T-helper 1 cell (primary cell): ENCODE data around the gene ATP11A.

ENCODE experiments used
- DNase-seq, 5 donors: peaks; one replicate each; pipeline ENCODE4 v3.0.0-alpha.2; 2012 to 2020

The ATP11A gene

DNA sequence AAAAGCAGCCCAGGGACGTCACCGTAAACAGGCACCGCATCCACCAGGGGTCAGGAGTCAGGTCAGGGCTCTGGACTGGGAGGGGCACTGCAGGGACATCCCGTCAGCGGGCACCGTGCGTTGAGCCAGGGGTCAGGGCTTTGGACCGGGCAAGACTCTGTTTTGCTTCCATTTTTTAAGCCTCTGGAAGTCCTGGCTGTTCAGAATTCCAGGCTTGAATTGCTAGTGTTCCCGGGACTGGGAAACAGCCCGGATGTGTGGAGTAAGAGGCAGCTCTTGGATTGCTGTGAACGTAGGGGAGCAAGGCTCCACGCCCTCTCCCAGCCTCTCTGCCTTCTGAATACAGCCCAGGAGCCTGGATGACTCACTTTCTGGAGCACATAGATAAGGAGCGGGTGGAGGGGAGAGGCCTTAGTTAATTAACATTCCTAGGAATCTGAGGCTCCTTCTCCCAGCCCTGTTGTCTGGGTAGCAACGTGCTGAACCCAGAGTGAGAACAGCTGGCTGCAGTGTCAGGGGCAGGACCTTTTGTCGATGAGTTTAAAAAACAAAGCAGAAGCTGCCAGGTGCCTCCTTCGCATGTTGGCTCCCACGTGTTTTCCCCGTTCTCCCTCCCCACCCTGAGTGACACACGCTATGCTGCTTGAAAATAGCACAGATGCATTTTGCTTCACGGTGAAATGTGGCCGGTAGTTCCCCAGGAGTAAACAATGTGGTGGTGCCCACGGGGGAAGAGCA lies 21.9 kb downstream of the ATP11A start:
- no peak for DNase-seq

DNA sequence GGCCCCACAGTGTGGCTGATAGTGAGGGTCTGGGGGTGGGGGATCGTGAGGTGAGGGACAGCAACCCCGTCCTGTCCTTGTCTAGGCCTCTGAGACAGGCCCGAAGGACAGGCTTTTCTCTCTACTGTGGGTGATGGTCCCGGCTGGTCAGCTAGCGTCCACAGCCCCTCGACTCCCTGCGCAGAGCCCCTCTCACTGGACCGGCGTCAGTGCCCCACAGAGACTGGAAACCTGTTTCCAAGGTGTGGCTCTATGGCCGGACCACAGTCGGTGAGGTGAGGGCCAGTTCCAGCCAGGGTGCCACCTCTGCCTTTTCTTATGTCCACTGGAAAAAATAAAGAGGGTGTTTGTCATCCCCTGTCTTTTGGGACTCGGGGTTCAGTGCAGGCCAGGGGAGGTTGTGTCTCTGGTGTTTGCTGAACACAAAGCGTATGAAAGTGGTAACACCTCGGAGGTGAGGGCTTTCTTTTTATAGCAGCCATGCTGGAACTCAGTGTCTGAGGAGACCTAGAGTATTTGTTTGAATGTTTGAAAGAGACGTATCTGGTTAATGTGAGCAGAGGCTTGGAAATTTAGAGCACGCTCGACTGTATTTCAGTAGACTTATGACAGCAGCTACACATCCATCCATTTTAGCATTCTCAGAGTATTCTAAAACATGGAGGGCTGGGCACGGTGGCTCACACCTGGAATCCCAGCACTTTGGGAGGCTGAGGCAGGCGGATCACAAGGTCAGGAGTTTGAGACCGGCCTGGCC lies 22.8 kb downstream of the ATP11A start:
- no peak for DNase-seq

DNA sequence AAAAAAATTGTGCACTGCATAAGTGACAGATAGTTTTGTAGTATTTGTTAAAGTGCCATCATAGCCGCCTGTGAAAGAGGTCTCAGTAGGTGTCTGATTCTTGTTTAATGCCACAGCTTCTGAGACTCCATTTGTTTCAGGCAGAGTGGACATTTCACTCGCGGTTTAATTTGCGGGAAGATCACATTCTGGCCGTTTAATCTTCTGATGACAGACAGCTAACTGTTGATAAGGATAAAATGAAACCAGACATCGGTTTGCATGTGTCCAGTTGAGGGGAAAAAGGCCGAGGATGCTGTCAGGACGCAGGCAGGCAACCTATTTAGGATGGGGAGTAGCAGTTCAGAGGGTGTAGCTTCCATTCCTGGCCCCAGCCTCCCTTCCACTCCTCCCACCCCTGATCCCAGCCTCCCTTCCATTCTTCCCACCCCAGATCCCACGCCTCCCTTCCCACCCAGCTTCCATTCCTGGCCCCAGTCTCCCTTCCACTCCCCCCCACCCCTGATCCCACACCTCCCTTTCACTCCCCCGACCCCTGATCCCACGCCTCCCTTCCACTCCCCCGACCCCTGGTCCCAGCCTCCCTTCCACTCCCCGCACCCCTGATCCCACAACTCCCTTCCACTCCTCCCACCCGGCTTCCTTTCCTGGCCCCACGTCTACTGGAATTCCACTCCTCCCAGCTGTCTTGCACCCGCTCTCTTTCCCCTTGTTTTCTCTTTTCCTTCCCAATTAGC lies 23.8 kb downstream of the ATP11A start:
- DNase-seq: no peak

DNA sequence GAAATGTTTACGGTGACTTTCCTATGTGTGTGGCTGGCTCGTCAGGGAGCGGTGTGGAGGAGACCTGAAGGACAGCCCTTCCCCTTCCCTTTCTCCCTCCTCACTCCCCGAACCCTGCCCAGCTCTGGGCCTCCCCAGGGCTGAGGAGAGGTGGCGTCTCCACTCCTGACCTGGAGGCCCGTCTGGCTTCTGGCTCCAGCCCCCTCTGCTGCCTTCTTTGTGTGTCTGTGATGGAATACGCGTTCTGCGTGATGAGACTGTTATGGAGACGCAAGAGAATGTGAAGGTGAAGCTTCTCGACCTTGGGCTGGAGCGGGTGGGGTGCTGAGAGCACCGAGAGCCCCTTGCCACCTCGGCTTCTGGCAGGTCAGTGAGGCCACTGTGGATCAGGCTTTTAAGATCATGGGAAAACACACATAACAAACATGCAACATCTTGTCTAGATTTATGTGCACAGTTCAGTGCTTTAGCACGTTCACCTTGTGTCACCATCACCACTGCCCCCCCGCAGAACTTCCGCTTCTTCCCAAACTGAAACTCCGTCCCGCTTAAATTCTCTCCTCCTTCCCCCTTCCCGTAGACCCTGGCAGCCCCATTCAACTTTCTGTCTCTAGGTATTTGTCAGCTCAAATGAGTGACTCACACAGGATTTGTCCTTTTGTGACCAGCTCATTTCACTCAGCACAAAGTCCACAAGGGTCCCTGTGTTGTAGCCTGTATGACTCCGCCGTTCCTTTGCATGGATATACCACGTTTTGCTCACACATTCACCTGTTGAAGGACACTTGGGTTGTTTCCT lies 24.7 kb downstream of the ATP11A start:
- DNase-seq: no peak

DNA sequence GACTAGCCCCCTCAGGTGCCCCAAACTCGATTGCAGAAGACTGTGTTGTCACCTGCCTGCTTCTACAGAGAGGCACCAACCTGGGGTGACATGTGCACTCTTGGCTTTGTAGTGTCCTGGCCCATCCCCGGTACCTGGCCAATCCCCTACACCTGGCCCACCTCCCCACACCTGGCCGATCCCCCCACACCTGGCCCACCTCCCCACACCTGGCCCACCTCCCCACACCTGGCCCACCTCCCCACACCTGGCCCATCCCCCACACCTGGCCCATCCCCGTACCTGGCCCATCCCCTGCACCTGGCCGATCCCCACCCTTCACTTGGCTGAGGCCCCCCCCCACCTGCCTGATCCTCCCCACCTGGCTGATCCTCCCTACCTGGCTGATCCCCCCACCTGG lies 25.4 kb downstream of the ATP11A start:
- no peak for DNase-seq

DNA sequence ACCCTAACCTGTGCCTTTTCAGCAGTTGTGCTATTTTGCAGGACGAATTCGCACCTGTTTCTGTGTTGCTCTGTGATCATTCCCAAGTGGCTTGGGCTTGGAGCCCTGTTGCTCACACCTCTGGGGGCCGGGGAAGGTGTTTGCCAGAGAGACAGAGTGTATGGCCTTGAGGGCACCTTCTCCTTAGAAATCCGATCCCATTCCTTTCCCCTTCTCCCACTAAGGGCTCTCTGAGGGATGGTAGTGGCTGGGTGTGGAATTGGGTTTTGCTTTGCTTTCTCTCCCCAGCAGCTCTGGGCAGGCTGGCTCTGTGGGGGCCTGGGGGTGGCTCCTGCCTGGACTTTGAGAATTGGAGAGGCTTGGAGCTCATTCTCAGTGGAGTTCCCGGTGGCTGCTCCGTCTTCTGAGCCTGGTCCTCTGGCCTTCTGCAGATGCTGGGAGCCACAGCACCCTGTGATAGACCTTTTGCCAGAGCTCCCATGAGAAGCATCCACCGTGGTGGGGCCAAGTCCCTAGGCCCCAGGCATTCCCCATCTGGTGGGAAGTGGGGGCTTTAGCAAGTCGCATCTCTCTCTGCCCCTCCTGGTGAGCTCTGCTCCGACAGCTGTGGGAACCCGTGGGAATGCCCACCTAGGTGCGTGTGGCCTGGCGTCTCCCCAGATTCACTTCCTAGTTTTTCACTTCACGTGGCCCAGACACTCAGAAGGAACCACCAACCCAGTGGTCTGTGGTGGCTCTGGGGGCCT lies 26.1 kb downstream of the ATP11A start:
- no peak for DNase-seq

DNA sequence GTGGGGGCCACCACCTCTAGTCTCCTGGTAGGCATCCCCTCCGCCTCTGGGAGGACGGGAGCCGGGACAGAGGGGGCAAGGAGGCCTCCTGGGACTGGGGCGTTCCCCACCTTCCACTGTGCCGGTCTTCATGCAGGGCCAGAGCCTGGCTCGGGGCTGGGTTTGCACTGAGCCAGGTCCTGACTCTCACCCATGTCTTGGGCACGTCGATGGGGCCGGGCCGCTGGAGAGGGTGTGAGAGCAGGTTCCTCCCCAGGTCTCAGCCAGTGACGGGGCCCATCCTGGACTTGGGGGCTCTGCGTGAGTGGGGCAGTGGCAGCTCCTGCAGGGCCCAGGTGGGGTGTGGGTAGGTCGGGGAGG lies 26.6 kb downstream of the ATP11A start:
- no peak for DNase-seq

DNA sequence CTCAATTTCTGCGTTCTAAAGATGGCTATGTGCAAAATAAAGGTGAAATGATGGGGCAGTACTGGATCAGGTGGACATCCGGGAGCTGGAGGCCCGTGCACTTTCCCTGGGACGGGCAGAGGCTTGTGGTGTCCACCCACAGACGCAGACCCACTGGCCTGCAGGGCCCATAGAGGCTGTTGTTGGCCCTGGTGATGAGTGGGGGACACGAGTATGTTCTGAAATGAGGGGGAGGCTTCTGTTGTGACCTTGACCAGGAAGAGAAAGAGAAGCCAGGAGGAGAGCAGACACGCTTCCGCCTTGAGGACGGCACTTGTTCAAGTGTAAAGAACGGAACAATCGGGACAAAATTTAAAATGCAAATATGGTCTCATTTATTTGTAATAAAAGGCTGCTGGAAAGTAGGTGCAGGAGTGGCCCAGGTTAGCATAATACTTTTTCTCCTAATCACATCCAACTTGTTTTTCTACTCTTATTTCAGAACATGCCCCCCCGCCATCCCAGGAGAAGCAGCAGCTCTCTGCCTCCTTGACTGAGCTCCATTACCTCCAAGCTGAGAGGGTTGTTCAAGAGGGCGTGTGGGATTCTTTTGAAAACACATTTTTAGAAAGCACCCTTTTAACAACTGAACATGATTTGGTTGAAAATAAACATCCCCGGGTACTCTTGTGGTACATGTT lies 27.1 kb downstream of the ATP11A start:
- DNase-seq: no peak

DNA sequence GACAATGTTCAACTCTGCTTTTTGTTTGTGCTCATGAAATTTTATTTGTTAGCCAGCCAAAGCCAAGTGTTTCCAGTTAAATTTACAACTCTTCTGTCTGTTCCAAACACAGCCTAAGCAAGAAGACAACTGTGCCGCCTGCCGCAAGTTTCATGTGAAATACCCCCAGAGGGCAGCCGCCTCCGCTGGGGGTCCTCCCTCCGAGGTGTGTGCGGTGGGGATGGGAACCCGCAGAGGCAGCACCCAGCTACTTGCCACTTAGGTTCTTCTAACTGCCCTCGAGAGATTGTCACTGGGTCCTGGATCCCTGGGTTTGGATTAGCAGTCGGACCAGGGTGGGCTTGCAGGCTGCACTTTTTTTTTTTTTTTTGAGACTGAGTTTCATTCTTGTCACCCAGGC lies 28.5 kb downstream of the ATP11A start:
- no peak for DNase-seq

DNA sequence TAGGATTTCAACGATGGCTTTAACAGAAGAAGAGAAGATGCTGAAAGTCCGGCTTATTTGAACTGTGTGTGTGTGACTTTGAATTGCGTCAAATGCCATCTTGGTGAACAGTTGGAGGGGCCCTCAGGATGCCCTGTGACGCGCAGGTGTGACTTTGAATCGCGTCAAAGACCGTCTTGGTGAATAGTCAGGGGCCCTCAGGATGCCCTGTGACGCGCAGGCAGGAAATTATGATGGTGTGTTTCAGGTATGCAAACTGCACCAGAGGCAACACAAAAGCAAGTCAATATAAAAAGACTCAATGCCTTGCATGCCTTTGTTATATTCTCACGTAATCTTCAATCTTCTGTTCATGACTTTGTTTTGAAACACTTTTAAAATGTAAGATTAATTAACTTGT lies 29.2 kb downstream of the ATP11A start:
- no peak for DNase-seq

DNA sequence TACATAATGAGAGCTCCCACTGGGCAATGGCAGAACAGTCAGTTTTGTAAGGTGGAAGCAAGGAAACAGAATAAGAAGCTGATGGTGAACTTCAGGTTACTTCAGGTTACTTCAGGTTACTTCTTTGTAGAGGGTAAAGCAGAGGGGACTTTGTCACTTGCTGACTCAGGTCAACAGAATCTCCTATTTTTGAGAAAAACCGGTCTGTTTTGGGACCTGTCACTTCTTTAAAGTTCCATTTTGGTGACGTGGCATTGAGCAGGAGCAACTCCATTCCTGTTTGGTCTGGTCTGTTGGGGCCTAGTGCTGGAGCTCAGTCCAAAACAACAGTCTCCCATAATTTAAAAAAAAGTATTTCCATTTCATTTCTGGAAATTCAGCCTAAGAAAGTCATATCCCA lies 29.7 kb downstream of the ATP11A start:
- no peak for DNase-seq

DNA sequence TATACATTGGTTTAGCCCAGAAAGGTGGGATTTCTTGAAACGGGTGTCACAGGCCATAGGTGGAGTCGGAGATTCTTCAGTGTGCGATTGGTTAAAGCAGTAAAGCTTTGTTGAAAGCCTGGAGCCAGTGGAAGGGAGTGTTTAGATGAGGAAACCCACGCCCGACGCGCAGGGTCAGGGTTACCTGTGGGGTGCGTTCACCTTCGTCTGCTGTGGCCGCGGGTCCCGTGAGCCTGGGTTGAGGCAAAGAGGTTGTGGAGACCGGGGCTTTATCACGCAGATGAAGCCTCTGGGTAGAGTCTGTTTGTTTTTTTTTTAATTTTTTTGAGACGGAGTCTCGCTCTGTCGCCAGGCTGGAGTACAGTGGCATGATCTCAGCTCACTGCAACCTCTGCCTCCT lies 30.4 kb downstream of the ATP11A start:
- no peak for DNase-seq

DNA sequence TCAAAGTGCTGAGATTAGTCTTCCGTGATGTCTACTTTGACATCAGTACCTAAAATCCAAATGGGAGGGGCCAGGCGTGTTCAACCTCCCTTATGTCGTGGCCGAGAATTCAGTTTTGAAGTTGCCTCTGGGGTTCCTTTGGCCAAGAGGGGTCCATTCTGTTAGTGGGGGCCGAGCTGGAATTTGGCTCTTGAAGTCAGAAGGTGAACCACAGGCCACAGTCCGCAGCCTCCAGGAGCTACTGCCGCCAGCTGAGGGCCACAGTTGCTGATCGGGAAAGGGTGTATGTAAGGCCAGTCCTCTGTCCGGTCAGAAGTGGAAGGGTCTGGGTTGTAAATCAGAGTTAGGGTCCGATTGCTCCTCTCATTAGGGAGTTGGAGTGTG lies 31.0 kb downstream of the ATP11A start:
- DNase-seq: no peak

DNA sequence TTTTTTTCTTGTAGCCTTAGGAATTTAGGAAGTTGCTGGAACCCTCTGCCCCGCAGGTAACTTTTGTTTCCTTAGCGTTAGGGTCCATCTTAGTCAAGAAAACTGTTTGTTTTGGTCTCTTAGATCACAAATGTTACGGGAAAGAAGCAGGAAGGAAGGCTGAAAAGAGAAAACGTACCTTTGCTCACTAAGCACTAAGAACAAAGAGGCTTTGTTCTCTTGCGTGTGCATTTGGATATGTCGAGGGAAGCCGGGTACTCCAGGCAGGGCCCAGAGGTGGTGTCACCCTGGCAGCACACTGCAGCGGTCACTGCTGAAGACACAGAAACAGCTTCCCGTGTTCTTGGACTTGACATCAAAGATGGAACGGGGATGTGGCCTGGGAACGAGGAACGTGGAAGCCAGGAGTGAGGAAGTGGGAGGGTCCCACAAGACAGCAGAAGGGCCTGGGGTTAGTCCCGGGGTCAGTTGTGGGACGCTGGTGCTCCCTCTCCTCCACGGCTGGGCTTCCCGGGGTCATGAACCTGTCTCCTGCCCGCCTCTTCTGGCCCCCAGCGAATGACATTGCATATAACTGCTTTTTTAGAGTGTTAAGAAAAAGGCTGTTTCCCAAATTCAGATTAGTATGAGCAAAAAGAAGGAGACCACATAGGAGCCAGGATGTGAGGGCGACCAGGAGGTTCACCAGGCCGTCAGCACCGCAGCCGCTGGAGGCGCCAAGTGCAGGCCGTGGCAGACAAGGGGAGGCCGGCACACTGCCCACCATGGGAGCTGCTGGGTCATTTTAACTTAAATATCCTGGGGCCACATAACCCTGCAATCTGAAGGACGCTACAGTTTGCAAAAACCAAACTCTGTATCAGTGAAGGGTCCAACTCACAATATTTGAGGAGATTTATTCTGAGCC lies 31.6 kb downstream of the ATP11A start:
- no peak for DNase-seq

DNA sequence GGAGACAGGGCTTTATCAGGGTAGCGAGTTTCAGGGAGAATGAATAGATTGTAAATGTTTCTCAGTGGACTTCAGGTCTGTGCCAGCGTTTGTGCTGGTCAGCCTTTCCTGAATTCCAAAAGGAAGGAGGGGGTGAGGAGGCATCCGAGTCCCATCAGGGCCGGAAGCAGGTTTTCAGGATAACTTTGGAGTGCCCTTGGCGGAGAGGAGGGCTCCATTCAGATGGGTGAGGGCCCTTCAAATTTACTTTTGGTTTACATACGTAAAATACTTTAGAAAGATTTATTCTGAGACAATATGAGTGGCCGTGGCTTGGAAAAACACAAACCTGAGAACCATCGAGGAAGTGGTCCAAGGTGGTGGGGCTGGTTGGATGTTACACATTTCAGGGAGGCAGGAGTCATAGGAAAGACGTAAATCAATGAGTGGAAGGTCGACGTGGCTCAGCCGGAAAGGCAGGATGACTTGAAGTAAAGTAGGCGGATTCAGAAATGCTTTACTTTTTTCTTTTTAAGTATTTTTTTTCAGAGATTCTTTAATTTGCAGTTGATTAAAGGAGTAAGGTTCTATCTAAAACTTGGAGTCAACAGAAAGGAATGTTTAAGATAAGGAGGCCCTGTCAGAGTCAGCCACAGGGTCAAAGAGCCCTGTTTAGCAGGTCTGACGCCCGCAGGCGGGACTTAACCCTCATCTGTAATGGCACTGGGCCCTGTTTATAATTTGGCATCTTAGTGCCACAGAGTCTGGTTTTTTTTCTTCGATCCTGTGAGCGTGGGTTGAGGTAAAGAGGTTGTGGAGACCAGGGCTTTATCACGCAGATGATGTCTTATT lies 32.8 kb downstream of the ATP11A start:
- no peak for DNase-seq

DNA sequence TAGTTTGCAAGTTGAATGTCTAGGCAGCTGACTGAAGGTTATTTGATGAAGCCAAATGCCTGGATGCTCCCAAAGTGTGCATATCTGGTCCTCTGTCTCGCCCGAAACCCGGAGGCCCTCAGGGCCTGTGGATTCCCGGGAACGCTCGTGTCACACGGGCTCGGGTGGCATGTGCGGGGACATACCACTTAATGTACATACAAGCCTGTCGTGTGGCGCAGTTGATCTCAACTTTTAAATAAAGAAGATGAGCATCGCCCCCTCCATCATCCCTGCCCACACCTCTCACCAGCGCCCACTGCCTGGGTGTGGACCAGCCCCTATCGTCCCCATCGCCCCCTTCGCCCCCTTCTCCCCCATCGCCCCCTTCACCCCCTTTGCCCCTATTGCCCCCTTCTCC lies 33.9 kb downstream of the ATP11A start:
- no peak for DNase-seq

DNA sequence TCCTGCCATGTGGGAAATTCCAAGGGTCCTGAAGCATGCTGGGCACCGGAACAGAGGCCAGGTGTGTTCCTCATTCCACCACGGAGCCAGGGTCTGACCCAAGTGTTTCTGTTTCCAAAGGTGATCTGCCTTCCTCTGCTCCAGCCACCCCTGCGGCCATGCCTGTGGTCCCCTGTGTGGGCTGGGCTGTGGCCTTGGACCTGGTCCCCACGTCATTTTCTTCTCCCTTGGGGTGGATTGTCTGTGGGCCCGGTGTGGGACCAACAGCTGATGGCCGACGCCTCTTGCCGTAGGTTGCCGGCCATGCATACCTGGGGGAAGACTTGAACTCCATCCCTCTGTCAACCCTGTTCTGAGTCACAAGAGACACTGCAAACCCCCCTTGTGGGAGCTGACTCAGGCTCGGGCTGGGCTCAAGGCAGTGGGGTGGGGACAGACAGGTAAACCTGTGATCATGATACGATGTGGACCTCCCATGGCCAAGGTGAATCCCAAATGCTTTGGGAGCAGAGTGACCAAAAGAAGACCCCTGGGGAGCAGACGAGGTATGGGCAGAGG lies 35.0 kb downstream of the ATP11A start:
- DNase-seq: no peak

DNA sequence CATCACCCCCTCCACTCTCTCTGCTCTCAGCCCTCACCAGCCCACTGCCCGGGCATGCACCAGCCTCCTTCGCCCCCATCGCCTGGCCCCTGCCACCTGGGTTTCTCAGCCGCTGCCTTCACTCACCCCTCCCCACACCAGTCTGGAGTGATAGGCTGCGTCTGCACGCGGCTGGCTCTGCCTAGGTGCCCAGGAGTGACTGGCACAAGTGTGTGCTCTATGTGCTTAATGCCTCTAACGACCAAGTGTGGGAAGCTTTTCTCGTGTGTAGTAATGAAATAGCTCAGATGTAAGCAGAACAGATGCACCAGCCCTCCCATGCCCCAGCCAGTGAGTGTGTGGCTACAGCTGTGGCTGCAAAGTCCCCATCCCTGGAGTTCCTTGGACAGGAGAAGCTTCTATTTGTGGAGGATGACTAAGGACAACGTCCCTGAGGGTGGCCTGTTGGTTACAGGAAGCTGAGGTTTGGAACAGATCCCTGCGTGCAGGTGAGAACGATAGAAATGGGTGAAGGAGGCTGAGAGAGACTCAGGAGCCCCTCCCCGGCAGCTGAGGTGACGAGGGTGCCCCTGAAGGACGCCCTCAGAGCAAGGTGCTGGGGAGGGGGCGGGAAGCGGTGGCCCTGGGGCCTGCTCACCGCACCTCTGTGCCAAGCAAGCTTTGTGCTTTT lies 35.6 kb downstream of the ATP11A start:
- DNase-seq: no peak
